NCI-H82 (cell line): ENCODE data around the gene ZNF337.
A peak's percentile ranks its signal among the peaks of the same experiment; 100 is the strongest.
"Not testable (repeated sequence)": the region's sequence is repeated elsewhere in the genome, so short reads cannot be mapped to it uniquely, and the experiment has no call there.

Experiments
- DNase-seq: peaks from one replicate; lab custom pipeline; 2025; lab: John Stamatoyannopoulos, UW

The ZNF337 gene

GRCh38 chr20:25692499-25692898 is 4.2 kb downstream of the ZNF337 start:
- DNase-seq = no peak

DNA sequence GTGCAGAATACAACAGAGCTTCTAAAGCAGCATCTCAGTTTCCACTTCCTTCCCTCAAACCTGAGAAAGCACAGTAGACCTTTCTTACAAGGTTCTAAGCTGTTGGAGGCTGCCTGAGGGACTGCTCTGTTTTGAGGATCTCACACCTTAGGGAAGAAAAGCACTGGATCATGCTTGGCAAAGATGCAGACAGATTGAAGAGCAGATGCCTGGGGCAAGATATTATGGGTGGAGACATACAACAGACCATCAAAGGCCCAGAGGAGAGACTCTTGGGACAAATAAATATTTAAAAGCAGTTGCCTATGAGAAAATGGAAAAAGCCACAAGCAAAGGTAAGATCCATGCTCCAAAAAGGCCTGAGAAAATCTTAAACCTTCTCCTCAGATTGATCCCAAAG is 6.2 kb downstream of the ZNF337 start:
- no peak for DNase-seq

GRCh38 chr20:25686081-25687067 is 10.3 kb downstream of the ZNF337 start:
- DNase-seq = peak; percentile 66

DNA sequence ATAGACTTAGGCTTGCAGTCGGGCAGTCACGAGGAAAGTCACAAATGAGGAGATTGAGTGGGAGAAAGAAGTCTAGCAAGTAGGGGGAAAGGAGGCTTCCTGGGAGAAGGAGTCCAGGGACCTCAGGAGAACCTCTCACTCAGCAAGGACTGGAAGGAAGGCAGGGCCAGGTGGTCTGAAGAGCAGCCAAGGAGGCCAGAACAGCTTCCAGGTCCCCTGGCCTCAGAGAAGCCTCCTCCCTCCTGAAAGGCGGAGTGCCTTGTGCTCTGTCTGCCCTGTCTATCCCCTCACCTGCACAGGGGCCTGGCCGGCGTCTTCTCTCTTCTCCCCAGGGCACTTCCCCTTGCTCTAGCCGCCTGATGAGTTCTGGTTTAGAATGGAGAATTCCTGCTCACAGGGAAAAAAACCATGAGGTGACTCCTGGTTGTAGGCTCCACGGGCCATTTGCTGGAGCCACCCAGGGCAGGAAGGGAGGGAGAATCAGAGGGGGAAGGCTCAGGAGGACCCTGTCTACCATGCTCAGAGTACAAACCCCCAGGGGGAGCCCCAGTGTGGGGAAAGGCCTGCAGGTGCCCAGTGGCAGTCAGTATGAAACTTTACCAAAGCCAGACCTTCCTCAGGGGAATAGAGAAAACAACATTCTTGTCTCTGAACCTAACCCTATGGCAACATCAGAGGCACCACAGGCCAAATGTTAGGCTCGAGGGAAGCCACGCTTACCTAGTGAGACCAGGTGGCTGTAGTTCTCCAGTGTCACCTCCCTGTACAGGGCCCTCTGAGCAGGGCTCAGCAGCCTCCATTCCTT is 11.2 kb downstream of the ZNF337 start:
- DNase-seq = no peak

DNA sequence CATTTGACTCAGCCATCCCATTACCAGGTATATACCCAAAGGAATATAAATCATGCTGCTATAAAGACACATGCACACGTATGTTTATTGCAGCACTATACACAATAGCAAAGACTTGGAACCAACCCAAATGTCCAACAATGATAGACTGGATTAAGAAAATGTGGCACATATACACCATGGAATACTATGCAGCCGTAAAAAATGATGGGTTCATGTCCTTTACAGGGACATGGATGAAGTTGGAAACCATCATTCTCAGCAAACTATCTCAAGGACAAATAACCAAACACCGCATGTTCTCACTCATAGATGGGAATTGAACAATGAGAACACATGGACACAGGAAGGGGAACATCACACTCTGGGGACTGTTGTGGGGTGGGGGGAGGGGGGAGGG is 12.8 kb downstream of the ZNF337 start:
- DNase-seq = not testable (repeated sequence)

DNA sequence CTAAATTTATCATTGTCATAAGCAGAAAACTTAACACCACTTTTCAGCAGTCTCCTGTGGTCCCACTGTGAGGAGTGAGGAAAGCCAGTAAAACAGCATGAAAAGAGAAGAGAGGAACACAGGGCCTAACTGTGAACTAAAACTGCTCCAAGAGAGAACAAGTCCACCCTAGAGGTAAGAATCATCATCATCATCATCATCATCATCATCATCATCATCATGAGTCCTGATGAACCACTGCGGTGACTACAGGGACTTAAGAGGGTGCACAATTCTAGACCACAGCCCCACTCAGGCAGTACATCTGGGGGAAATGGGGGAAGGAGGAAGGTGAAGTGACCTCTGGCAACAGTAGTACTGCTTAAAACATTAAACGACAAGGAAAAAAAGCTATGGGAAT is 13.6 kb downstream of the ZNF337 start:
- DNase-seq = no peak

DNA sequence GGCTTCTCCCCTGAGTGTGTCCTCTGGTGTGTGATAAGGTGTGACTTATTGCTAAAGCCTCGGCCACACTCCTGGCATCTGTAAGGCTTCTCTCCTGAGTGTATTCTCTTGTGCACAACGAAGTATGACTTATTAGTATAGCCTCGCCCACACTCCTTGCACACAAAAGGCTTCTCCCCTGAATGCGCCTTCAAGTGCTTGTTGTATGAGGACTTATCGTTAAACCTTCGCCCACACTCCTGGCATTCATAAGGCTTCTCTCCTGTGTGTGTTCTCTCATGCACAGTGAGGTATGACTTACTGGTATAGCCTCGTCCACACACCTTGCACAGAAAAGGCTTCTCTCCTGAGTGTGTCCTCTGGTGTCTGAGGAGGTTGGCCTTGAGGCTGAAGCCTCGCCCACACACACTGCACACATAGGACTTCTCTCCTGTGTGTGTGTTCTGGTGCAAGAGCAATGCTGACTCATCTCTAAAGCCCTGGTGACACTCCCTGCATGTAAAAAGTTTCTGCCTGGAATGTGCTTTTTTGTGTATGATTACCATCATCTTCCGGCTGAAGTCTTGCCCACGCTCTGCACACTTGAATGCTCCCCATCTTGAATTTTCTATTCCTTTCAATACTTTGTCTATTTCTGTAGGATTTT is 20.4 kb downstream of the ZNF337 start:
- no peak for DNase-seq

- DNase-seq = no peak
These were observed 21.5 kb downstream of the ZNF337 start for GRCh38 chr20:25675161-25675560.

DNA sequence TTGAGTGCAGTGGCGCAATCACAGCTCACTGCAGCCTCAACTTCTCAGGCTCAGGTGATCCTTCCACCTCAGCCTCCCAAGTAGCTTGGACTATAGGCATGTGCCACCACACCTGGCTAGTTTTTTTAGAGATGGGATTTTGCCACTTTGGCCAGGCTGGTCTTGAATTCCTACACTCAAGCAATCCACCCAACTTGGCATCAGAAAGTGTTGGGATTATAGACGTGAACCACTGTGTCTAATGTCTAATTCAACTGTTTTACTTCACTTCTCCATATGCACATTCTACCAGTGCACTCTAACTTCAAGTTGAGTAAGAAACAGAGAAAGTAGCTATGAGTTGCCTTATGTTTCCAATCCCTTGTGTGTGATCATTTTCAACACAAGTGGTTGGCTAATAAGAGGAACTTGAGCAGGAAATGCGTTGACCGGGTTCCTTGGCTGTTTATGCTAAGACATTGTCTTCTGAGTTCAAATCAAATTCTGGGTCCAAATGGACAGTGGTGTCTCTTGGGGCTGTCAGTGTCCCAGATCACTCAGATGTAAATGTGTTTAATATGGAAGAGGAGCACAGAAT is 23.9 kb downstream of the ZNF337 start:
- DNase-seq = no peak

GRCh38 chr20:25669826-25670422 is 26.7 kb downstream of the ZNF337 start:
- DNase-seq = peak; percentile 44

GRCh38 chr20:25668446-25668845 is 28.2 kb downstream of the ZNF337 start:
- DNase-seq = no peak

- no peak for DNase-seq
These were observed 36.7 kb downstream of the ZNF337 start for GRCh38 chr20:25659999-25660398.

GRCh38 chr20:25654487-25654886 is 42.2 kb downstream of the ZNF337 start:
- no peak for DNase-seq

GRCh38 chr20:25652866-25653265 is 43.8 kb downstream of the ZNF337 start:
- DNase-seq = not testable (repeated sequence)

- no peak for DNase-seq
These were observed 51.8 kb downstream of the ZNF337 start for GRCh38 chr20:25644814-25645213.

DNA sequence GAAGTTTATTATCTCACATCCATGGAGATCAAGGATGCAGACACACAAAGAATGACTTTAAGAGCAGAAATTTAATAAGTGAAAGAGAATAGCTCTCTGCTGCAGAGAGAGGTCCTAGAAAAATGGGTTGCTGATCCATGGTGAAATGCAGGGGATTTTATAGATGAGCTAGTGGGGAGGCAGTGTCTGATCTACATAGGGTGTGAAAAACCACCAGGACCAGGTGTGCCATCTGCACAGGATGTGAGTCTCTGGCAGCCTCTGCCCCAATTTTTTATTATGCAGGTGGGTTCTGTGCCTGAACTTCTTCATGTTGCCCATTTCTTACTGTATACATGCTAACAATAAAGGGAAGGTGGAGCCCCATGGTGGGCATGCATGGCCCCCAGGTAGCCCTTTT is 52.9 kb downstream of the ZNF337 start:
- no peak for DNase-seq

DNA sequence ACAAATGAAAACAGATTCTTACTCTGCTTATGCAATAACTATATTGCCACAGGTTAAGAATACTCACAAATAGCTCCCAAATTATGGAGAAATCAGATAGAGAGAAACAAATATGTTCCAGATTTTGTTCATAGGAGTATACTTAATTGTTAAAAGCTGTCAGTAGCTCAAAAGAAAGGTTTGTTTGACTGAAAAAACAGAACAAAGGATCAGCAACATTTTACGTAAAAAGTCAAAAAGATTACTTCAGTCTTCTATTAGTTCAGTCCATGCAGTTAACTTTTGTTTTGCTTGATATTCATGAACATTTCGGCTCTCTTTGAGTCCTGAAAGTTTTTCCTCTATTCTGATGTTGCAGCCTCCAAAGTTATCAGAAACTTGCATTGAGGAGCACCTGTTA is 59.4 kb downstream of the ZNF337 start:
- no peak for DNase-seq

DNA sequence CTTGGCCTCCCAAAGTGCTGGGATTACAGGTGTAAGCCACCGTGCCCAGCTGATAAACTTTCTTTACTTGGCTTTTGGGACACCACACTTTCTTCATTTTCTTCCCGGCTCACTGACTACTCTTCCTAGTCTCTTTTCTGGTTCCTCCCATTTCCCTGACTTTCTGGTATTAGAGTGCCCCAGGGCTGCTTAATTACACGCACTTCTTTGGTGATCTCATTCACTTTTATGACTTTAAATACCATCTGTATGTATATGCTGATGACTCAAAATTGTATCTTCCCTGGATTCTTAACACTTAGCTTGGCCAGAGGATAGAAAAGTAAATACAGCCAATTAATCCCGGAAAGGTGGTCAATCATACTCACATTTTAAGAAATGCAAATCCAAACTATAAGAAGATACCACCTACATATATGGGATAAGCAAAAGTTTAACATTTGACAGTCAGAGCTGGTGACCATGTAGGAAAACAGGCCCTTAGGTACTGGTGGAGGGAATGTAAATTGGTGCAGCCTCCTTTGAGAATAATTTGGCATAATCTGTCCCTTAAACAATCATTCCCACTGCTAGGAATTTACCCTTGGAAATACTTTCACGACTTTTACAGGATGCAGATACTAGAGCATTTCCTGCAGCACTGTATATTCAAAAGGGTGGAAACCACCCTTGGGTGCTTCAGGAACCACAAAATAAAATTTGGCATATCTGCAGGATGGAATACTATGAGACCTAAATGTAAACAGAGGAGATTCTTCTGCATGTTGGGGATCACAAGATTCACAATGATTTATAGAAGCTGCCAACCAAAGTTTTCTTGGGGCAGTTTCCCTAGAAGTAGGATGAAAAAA is 63.5 kb downstream of the ZNF337 start:
- DNase-seq = no peak

- DNase-seq = not testable (repeated sequence)
These were observed 66.0 kb downstream of the ZNF337 start for GRCh38 chr20:25630615-25631014.

- DNase-seq = no peak
These were observed 66.7 kb downstream of the ZNF337 start for GRCh38 chr20:25629816-25630499.
